Cardiac muscle cell (in vitro differentiated cells and primary cell): ENCODE results near the gene BSG. TPM values are rescaled to one million over a fixed set of nuclear protein-coding genes. Genes with fewer than 3 reads are reported as not detected.
A peak's percentile ranks its signal among the peaks of the same experiment; 100 is the strongest.

Experiments
- DNase-seq, 2 donors: peaks; one replicate each; pipeline versions ENCODE4 v3.0.0 to v3.0.0-alpha.2; 2010 to 2017; ENCODE audit warnings: low read depth in 1 of 2, low spot score in 1 of 2
- H3K27ac ChIP-seq: fragments of 200-600 bp; sonication (generic); 2 replicates; pipeline ENCODE4 v1.5.1; 2016
- H3K27me3 ChIP-seq: fragments of 200-600 bp; sonication (generic); 2 replicates; pipeline ENCODE4 v1.6.0; 2016; ENCODE audit warnings: control low read depth
- H3K36me3 ChIP-seq: fragments of 200-600 bp; sonication (generic); 2 replicates; pipeline ENCODE4 v1.5.1; 2016; ENCODE audit warnings: control low read depth
- H3K4me1 ChIP-seq: fragments of 200-600 bp; sonication (generic); 2 replicates; pipeline ENCODE4 v1.8.1; 2017; ENCODE audit warnings: low read depth, mild to moderate bottlenecking, mixed run types
- H3K4me3 ChIP-seq: fragments of 200-600 bp; sonication (generic); 2 replicates; pipeline ENCODE4 v1.5.1; 2016; ENCODE audit warnings: mild to moderate bottlenecking
- H3K9me3 ChIP-seq: fragments of 200-600 bp; sonication (generic); 2 replicates; pipeline ENCODE4 v1.5.1; 2017; ENCODE audit warnings: low read depth, mild to moderate bottlenecking, control low read depth
- CTCF ChIP-seq: IDR thresholded peaks from 2 replicates; pipeline ENCODE4 v1.5.1; 2012; ENCODE audit warnings: low read depth, mild to moderate bottlenecking, low read length
- polyA plus RNA-seq: library from polyadenylated mRNA; unstranded; fragments of >200 nt; fragmentation: Nextera tagmentation; extraction: Ambion mirVana; gene quantifications from 2 replicates; pipeline ENCODE4 v1.2.1, GENCODE V29; 2016
- total RNA-seq: library from RNA; depleted of rRNA; stranded (reverse); fragments of >200 nt; gene quantifications from 2 replicates; pipeline ENCODE4 v1.2.3, GENCODE V29; 2016

Gene BSG
- total RNA-seq, result 826 and 1,015 TPM in 2 replicates
- 976 and 1,204 TPM in 2 replicates for polyA plus RNA-seq

GRCh38 chr19:572140-572742 is at the start of gene BSG:
Gene BSG (plus strand): TSS chr19:572596. CDS start chr19:572635, 39 bp downstream.
- TF ChIP-seq CTCF, result no peak
- Histone ChIP-seq H3K4me3 (peak within 1 kb of the TSS; percentile 96), H3K36me3 (no peaks in the 10 kb centered on the region), H3K9me3 (no peaks in the 10 kb centered on the region), H3K27me3 (no peaks in the 10 kb centered on the region), H3K27ac (peak within 1 kb of the TSS; percentile 90), H3K4me1 (peaks cover 24% of the 10 kb centered on the region)
- DNase-seq, result peak; percentile 99

GRCh38 chr19:522726-523125 is 49.7 kb upstream of the BSG start:
- H3K36me3 ChIP-seq, result no peaks in the 10 kb centered on the region
- no peak overlapping the region for H3K27ac ChIP-seq
- H3K4me1 ChIP-seq, result no peaks in the 10 kb centered on the region
- H3K27me3 ChIP-seq, result no peaks in the 10 kb centered on the region
- no peak for DNase-seq
- no peak overlapping the region for H3K4me3 ChIP-seq
- no peak for TF ChIP-seq CTCF
- H3K9me3 ChIP-seq, result no peaks in the 10 kb centered on the region

- no peak for TF ChIP-seq CTCF
- H3K27me3 ChIP-seq, result no peaks in the 10 kb centered on the region
- no peaks in the 10 kb centered on the region for H3K4me1 ChIP-seq
- no peak overlapping the region for H3K27ac ChIP-seq
- no peaks in the 10 kb centered on the region for H3K36me3 ChIP-seq
- H3K4me3 ChIP-seq, result no peak overlapping the region
- no peak for DNase-seq
- no peaks in the 10 kb centered on the region for H3K9me3 ChIP-seq
Measured at GRCh38 chr19:524062-524674, 48.2 kb upstream of the BSG start.

GRCh38 chr19:525029-525428 is 47.4 kb upstream of the BSG start:
- Histone ChIP-seq H3K4me1 (no peaks in the 10 kb centered on the region), H3K4me3 (no peak overlapping the region), H3K9me3 (no peaks in the 10 kb centered on the region), H3K36me3 (no peaks in the 10 kb centered on the region), H3K27ac (no peak overlapping the region), H3K27me3 (no peaks in the 10 kb centered on the region)
- no peak for TF ChIP-seq CTCF
- no peak for DNase-seq

GRCh38 chr19:525857-526419 is 46.5 kb upstream of the BSG start:
- no peak for DNase-seq

More at GRCh38 chr19:525857-526419, 46.5 kb upstream of the BSG start:
- no peak overlapping the region for H3K4me3 ChIP-seq
- H3K4me1 ChIP-seq, result no peaks in the 10 kb centered on the region
- TF ChIP-seq CTCF, result no peak
- H3K27me3 ChIP-seq, result no peaks in the 10 kb centered on the region
- no peak overlapping the region for H3K27ac ChIP-seq
- H3K9me3 ChIP-seq, result no peaks in the 10 kb centered on the region
- H3K36me3 ChIP-seq, result no peaks in the 10 kb centered on the region
